Measurements from ENCODE around the gene PNMA8A. TPM values are rescaled to one million over a fixed set of nuclear protein-coding genes. Genes with fewer than 3 reads are reported as not detected.

Gene PNMA8A
- total RNA-seq, 6 experiments from 2014 or later = 8.6 to 13.1 (median 9.2) TPM

DNA sequence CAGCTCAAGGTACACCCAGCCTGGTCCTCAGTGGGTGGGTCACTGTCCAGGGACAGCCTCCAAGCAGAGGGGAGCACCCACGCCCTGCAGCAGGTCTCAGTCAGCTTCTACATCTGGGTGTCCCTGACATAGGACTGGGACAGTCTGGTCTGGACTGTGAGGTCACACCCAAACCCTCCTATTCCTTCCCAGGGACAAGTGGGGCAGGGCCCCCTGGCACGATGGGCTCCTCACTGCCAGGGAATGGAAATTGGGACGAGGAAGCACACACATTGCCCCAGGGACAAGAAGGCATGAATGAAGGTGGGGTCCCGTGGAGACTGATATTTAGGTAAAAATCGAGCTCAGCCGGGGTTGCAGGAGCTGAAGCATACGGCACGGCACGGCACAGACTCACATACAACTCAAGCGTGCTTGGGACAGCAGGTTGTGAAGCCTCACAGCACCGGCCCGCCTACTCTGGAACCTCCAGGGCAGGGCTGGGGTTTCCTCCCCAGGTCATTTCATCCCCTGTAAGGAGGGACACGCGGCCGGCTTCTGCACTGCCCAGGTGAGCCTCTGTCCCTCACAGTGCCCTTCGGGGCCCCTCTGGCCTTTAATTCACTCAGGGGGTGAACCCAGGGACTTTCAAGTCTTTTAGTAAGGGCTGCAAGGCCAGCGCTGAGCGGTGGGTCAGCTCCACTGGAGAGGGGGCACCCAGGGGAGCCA lies 20.8 kb upstream of the PNMA8A start:
- Mint-ChIP-seq H3K27me3 (ENCODE audit: insufficient read depth) (peaks cover 14% of the 10 kb centered on the region), H3K4me1 (ENCODE audit: low read depth) (peaks cover 14% of the 10 kb centered on the region), H3K9me3 (no peaks in the 10 kb centered on the region), H3K4me3 (no peak overlapping the region), H3K27ac (no peak overlapping the region), H3K36me3 (ENCODE audit: low read depth) (0 out of 2 replicates have a peak, but pooled peaks cover 5% of the 10 kb centered on the region)
- DNase-seq = no peak
- TF ChIP-seq, protein P1, sequence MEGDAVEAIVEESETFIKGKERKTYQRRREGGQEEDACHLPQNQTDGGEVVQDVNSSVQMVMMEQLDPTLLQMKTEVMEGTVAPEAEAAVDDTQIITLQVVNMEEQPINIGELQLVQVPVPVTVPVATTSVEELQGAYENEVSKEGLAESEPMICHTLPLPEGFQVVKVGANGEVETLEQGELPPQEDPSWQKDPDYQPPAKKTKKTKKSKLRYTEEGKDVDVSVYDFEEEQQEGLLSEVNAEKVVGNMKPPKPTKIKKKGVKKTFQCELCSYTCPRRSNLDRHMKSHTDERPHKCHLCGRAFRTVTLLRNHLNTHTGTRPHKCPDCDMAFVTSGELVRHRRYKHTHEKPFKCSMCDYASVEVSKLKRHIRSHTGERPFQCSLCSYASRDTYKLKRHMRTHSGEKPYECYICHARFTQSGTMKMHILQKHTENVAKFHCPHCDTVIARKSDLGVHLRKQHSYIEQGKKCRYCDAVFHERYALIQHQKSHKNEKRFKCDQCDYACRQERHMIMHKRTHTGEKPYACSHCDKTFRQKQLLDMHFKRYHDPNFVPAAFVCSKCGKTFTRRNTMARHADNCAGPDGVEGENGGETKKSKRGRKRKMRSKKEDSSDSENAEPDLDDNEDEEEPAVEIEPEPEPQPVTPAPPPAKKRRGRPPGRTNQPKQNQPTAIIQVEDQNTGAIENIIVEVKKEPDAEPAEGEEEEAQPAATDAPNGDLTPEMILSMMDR (IDR thresholded peaks at IDR 0.05) = no peak

DNA sequence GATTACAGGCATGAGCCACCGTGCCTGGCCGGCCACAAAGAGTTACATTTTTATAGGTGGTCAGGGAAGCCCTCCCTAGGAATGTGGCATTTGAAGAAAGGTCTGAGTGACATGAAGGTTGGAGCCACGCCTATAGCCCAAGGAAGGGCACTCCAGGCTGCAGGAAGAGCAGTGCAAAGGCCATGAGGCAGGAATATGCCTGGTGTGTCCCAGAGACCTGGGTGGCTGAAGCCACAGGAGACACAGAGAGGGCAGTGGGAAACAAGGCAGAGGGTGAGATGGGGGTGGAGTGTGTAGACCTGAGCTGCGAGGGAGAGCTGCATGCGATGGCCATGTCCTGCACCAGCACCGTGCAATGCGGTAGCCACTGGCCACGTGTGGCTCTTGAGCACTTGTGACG lies 19.4 kb upstream of the PNMA8A start:
- Mint-ChIP-seq H3K36me3 (ENCODE audit: low read depth) (0 out of 2 replicates have a peak, but pooled peaks cover 5% of the 10 kb centered on the region), H3K27me3 (ENCODE audit: insufficient read depth) (peaks cover 18% of the 10 kb centered on the region), H3K9me3 (no peaks in the 10 kb centered on the region), H3K4me1 (ENCODE audit: low read depth) (peaks cover 17% of the 10 kb centered on the region), H3K27ac (no peak overlapping the region), H3K4me3 (no peak overlapping the region)
- TF ChIP-seq, protein P1 (IDR thresholded peaks at IDR 0.05) = no peak
- DNase-seq = no peak

DNA sequence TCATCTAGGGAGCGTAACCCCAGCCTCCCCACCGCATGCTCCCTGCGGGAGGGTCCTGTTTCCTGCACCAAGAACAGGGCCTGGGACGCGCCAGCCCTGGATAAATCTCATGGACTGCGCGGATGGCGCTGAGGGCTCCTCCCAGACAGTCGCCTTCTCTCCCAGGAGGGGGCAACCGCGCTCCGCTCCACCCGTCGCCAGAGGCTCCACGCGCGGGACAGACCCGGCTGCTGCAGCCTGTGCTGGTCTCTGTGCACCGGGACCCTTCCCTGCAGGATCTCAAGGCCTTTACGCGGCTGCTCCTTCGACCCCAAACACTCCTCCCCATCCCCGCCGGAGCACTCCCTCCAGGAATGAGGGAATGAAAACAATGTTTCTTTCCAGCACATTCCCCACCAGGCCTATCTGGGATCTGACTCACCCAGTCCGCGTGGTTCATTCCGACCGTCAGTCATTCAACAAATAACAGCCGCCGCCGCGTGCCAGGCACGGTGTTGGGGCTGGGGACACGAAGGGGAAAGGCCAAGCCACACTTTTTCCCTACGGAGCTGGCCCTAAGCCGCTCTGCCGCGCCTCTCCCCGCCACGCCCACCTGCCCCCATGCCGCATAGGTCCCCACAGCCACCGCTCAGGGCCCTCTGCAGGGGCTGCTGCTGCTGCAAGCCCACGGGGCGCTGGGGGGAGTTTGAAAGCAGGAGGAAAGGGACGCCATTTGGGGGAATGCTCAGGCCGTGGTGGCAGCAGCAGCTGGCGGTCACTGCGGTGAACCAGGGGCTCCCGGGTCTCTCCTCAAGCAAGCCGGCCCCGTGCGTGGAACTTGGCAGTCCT lies 18.3 kb upstream of the PNMA8A start:
- peak overlapping the region; percentile 64 for H3K4me3 Mint-ChIP-seq
- H3K9me3 Mint-ChIP-seq = no peaks in the 10 kb centered on the region
- TF ChIP-seq, protein P1 (IDR thresholded peaks at IDR 0.05) = peak; percentile 55
- DNase-seq = peak; percentile 41
- peaks cover 17% of the 10 kb centered on the region for H3K4me1 Mint-ChIP-seq (ENCODE audit: low read depth)
- H3K36me3 Mint-ChIP-seq (ENCODE audit: low read depth) = 0 out of 2 replicates have a peak, but pooled peaks cover 4% of the 10 kb centered on the region
- H3K27me3 Mint-ChIP-seq (ENCODE audit: insufficient read depth) = peaks cover 20% of the 10 kb centered on the region
- H3K27ac Mint-ChIP-seq = no peak overlapping the region

DNA sequence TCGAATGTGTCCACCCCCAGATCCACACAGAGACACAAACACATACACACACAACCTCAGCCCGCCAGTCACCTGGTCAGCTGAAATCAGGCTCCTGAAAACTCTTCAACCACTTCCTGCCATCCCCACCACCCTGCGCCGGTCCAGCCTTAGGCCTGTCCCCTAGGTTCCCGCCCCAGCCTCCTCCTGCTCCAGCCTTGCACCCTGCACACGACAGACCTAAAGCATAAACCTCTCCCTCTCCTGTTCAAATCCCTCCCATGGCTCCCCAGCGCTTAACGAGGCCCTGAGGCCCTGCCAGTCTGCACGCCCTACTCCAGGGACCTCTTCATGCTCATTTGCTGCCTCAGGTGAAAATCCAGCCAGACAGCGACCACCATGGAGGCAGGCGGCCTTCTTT lies 17.2 kb upstream of the PNMA8A start:
- no peak overlapping the region for H3K27ac Mint-ChIP-seq
- H3K4me1 Mint-ChIP-seq (ENCODE audit: low read depth) = peaks cover 17% of the 10 kb centered on the region
- TF ChIP-seq, protein P1 (IDR thresholded peaks at IDR 0.05) = no peak
- DNase-seq = no peak
- H3K9me3 Mint-ChIP-seq = no peaks in the 10 kb centered on the region
- no peak overlapping the region for H3K4me3 Mint-ChIP-seq
- H3K27me3 Mint-ChIP-seq (ENCODE audit: insufficient read depth) = peaks cover 15% of the 10 kb centered on the region
- no peaks in the 10 kb centered on the region for H3K36me3 Mint-ChIP-seq (ENCODE audit: low read depth)

DNA sequence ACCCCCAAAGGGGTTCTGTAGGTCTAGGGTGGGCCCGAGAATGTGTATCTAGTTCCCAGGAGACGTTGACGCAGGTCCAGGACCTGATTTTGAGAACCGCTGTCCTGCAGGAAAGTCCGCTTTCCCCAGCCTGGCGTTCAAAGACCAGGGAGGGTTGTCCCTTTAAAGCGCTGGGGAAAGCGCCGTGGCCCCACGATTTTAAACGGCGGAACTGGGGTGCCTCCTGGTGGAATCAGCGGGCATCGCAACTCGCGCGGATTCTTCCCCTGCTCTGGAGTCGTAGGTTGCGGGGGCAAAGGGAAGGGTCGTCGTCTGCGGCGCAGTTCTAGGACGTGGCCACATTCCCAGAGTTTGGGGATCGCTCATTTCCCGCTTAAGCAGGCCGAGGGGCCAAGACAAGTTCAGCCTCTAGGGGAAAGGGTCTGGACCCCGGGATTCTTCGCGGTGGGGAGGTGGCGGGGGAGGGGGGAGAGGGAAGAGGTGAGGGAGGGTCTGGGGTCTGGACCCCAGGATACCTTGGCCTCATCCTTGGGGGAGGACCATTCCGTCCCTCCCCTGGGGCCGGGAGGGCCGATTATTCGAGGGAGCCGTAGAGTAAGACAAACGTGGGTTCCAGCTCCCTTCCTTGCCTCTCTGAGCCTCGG lies 16.6 kb upstream of the PNMA8A start:
- Mint-ChIP-seq H3K4me1 (ENCODE audit: low read depth) (peaks cover 18% of the 10 kb centered on the region), H3K9me3 (no peaks in the 10 kb centered on the region), H3K27ac (no peak overlapping the region), H3K4me3 (peak overlapping the region; percentile 76), H3K36me3 (ENCODE audit: low read depth) (no peaks in the 10 kb centered on the region), H3K27me3 (ENCODE audit: insufficient read depth) (peaks cover 15% of the 10 kb centered on the region)
- DNase-seq = peak; percentile 57
- TF ChIP-seq, protein P1 (IDR thresholded peaks at IDR 0.05) = peak; percentile 93
